T-helper 9 cell (primary cell): ENCODE data around the gene EPB41L4B.
"Not testable (repeated sequence)": the region's sequence is repeated elsewhere in the genome, so short reads cannot be mapped to it uniquely, and the experiment has no call there.

Experiments
- DNase-seq: peaks from one replicate; pipeline ENCODE4 v3.0.0-alpha.2; 2020
- total RNA-seq, 2 donors: gene quantifications; one replicate each; lab custom pipeline; 2026; lab: John Stamatoyannopoulos, UW

EPB41L4B gene
- total RNA-seq, result 0 to 0.07 reads per million in 2 donors

DNA sequence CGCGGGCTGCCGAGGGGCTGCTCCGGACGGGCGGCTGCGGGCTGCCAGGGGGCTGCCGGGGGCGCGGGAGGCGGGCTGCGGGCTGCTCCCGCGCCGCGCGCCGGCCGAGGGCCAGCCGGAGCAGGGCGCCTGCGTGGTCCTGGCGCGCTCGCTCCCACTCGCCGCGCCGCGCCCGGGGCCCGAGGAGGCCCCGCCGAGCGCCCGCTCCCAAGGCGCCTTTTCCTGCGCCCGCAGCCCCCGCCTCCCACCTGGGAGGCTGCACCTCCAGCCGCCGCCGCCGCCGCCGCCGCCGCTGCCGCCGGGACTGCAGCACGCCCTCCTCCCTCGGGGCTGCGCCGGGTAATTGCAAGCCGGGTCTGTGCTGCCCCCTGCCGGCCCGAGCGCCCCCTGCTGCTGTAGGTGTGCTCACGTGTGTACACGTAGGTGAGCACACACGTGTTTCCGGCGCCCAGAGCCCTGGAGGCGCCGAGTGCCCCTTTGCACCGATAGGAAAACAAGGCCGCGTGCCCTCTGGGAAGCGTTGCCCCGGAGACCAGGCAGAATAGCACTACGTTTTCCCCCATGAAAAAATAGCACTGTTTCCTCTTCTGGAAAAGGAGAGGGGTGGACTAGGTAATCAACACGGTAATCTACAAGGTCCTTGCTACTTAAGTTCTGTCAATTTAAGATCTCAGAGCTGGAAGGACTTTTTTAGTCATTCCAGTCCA lies at the start of gene EPB41L4B:
EPB41L4B (minus strand) TSS at position 318 of the 707 bp plus-strand sequence. CDS start 613 bp downstream, outside the sequence.
- DNase-seq, result peak; percentile 70

DNA sequence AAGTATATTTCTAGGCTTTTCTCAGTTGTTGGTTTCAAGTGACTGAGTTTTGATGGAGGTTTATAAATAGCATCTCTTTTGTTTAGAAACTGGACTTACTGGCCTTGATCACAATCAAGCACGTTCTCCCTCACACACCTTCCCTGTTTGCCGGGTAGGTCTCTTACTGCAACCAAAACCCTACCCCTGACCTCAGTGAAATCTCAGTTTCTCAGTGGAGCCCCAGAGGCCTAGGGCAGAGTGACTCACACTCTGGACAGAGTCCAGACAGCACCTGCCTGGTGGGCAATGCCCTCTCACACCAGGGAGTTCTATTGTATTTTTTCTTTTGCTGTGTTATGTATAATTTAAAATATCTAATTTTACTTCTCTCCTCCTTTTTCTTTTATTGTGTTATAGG lies 48.4 kb upstream of the EPB41L4B start:
- no peak for DNase-seq

DNA sequence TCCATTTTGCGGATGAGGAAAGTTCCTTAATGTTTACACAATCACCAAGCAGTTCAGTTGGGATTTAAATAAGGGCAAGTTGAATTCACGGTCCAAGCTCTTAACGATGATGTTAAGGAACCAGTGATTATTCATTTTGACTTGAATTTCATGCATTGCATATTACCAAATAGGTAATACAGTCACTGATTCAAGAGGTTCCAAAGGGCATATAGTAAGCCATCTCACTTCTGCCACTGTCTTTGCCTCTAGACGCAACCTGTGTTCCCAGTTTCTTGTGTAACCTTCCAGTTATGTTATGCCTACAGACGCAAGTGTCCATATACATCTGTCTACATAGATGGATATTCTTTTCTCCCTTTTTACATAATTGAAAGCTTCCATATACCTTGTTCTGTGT lies 39.9 kb upstream of the EPB41L4B start:
- no peak for DNase-seq

DNA sequence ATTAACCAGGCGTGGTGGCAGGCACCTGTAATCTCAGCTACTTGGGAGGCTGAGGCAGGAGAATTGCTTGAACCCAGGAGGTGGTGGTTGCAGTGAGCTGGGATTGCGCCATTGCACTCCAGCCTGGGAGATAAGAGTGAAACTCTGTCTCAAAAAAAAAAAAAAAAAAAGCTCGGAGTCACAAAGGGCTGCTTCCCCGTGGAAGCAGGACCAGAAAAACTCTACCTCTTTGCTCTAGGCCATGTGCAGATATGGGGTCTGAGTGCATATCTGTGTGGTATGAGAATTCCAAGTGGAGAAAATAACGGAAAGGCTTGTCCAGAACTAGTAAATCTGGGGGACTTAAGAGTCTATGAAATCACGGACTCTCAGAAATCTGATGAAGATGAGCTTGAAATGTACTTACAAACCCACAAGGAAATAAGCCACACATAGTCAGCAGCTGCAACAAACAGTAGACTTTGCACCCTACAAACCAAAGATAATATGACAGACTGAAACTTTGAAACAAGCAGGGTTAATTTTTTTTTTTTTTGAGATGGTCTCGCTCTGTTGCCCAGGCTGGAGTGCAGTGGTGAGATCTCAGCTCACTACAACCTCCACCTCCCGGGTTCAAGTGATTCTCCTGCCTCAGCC lies 38.2 kb upstream of the EPB41L4B start:
- DNase-seq, result not testable (repeated sequence)

DNA sequence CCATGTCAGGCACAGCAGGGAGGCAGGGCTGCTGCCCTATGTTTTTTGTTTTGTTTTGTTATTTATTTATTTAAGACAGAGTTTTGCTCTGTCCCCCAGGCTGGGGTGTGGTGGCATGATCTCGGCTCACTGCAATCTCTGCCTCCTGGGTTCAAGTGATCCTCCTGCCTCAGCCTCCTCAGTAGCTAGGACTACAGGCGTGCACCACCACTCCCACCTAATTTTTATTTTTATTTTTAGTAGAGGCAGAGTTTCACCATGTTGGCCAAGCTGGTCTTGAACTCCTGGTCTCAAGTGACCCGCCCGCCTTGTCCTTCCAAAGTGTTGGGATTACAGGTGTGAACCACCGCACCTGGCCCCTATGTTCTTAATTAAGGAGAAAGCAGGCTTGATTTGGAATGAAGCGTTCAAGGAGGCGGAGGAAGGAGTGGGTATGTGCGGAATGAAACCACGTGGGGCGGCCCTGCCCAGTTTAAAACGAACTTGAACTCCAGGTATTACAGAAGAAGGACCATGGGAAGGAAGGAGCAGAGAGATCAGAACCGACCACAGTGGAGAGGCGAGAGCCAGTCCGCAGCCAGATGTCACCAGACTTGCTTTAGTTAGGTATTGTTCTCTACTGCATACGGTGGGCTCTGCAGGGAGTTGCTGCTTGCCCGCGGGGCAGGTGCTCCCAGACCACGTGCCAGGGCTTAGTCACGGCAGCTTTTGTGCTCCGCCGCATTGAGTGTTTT lies 34.9 kb upstream of the EPB41L4B start:
- no peak for DNase-seq

DNA sequence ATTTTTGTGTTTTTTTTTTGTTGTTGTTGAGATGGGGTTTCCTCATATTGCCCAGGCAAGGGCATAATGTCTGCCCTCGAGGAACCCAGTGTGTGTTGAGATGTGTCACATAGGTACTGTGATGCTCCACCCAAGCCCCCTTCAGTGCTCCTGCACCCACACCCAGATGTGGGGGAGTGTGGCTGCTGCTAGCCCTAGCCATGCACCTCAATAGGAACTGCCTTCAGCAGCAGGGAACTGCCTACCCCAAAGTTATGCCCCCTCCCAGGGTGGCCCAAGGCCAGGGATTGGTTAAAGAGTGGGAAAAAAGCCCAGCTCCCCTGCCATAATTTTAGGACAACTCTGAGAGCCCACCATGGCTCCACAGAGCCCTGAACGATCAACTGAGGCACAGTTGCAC lies 33.3 kb upstream of the EPB41L4B start:
- no peak for DNase-seq

DNA sequence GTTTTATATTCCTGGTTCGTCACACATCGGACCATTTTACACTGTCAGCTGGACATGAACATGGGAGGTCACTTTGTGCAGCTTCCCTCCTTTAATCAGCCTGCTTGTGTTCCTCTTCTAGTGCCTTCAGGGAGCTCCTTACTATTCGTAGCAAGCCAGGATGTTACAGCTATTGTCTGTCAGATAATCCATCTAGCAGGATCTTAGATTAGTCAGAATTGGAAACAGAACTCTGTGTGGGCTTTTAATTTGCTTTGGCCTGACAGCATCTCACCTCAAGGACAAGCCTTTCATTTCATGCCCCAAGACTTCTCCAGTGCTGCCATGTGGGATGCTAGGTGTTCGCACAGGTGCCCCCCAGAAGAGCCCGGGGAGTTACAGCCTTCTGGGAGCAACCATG lies 30.2 kb upstream of the EPB41L4B start:
- DNase-seq, result no peak

DNA sequence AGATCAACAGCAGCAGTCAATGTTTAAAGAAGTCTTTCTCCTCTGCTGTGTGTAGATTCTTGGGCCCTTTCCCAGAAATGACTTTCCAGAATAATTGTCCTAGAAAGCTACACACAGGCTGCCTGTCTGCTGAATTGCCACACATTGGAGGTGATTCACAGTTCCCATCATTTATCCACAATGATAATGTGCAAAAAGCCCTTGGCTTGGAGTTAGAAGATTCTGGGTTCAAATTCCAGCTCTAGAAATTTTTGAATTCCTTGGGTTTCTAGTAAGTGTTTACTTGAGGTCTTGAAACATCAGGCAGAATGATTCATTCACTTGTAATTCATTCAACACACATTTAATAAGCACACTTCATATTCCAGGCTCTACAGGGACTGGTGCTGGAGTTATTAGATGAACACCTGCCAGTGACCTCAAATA lies 28.6 kb upstream of the EPB41L4B start:
- no peak for DNase-seq

DNA sequence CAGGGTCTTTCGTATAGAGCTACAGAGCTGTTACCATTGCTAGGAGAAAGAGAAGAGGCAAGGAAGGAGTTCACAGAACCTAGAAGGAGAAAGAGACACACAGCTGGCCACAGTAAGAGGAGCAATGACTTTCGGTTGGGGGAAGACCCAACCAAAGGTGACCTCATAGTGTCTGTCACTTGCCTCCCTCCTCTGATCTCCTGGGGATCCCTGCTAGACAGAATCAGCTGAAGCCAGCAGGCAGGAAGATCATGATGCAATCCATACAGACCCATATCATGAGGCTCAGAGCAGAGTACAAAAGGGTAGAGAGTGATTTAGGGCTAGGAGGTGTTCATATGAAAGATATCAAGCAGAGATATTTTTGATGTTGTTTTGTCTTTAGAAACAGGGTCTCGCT lies 26.0 kb upstream of the EPB41L4B start:
- no peak for DNase-seq

DNA sequence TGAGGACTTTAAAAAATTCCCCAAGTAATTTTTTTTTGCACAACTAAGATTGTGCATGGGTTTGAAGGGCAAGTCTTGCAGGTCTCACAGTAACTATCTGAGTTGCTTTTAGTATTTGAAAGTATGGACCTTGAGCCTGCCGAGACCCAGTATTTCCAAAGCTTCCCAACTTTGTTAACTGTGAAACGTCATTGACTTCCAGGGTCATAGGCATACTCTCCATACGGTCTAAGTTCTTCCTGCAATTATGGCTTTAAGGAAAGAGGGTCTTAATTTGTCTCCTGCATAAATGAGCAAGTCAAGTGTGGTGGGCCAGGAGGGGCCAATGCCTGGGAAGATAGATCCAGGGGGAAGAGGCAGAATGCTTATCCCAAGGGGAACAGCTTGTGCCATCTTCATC lies 24.0 kb upstream of the EPB41L4B start:
- DNase-seq, result no peak

DNA sequence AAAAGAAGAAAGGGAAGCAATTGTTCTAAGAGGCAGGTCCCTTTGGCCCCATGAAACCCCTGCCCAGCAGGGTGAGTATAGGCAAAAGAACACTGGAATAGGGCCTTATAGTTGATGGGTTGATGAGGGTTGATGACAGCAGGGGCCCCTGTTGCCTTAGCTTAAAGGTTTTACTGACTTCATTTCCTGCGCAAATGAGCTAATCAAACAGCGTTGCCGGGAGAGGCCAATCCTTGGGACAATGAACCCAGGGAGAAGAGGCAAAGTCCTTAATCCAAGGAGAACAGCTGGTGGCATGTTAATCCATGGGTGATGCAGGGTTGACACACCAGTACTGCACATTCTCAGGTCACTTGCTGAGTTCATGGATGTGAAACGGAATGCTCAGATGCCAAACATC lies 22.0 kb upstream of the EPB41L4B start:
- DNase-seq, result no peak

DNA sequence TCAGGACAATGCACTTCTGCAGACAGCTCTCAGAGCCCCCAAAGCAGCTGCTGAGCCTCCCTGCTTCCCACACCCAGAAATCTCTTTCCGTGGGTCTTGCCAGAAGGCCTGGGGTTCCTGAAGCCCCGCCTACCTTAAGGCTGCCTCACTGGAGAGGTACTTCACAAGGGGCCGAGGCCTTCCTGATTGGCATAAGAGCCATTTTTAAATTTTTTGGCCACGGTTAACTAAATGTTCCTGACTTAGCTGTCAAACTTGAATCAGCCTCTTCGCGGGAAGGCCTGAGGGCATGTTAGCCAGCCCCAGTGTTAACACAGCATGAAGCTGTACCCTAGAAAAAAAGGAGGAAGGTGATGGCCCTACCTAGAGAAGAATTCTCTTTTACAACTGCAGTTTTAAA lies 20.7 kb upstream of the EPB41L4B start:
- DNase-seq, result no peak

DNA sequence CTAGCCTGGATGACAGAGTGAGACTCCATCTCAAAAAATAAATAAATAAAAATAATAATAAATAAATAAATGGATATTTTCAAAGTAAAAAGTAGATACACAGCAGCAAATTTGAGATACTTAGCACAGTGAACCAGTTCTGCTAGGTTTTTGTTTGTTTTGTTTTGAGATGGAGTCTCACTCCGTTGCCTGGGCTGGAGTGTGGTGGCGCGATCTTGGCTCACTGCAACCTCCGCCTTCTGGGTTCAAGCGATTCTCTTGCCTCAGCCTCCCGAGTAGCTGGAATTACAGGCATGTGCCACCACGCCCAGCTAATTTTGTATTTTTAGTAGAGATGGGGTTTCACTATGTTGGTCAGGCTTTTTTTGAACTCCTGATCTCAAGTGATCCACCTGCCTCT lies 20.1 kb upstream of the EPB41L4B start:
- not testable (repeated sequence) for DNase-seq

DNA sequence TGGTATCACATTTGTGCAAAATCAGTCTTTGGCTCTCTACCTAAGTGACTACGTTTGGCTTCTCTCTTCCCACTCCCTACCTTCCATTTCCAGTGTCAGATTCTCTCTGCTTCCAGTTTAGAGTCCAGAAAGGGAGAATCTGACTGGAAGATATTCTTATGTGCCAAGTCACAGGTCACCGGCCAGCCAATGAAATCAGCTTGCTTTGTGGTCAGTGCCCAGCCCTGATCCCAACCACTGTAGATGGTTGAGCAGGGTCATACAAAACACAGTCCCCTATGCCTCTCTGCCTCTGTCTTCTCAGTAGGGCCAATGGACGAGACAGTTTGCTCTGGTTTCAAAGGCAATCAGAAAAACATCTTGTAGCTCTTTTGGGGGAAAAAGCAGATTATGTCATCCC lies 15.6 kb upstream of the EPB41L4B start:
- no peak for DNase-seq

DNA sequence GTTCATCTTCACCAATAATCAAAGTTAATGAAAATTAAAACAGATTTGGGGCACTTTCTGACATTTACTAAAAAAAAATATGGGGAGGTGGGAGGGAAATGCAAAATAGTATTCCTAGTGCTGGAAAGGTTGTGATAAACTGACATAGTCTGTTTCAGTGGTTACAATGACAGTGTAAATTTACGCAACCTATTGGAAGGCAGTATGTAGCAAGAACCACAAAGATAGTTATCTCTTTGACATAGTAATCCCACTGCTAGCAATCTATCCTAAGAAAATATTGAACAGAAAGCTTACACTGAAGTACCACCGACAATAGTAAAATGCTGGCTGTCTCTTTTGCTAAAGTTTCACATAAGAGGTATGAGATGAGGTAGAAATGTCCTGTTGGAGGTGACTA lies 15.1 kb upstream of the EPB41L4B start:
- DNase-seq, result no peak

DNA sequence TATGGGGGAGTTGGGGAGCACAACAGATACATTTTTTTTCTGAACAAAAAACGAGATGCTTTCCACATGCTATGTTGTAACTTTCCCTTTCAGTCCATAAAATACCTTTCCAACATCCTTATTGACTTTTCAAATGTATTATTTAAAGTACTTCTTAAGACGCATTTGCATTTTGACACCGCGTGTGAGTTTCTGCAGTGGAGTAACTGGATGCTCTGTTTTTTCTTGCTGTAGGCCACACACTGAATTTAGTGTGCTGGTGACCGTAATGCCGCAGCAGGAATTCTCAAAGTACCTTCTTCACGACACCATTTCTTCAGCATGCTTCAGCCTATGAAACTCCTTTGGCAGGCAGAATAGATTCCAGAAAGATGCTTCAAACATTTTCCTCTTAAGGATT lies 14.3 kb upstream of the EPB41L4B start:
- DNase-seq, result no peak

DNA sequence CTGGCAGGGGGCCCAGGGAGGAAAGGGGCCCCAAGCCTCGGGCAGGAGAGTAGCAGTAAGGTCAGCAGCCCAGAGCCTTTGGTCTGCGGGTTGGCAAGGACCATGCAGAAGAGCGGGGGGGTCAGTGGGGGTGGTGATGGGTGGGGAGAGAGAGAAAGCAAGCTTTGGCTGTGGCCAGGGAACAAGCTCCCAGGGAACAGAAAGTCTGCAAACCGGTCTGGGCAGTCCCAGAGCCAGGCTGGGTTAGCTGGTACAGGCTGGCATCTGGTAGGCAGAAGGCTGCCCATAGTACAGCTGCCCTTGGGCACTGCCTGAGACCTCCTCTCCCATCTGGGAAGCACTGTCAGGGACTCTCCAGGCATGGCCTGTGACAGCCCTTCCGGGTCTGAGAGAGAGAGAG lies 10.5 kb upstream of the EPB41L4B start:
- no peak for DNase-seq

DNA sequence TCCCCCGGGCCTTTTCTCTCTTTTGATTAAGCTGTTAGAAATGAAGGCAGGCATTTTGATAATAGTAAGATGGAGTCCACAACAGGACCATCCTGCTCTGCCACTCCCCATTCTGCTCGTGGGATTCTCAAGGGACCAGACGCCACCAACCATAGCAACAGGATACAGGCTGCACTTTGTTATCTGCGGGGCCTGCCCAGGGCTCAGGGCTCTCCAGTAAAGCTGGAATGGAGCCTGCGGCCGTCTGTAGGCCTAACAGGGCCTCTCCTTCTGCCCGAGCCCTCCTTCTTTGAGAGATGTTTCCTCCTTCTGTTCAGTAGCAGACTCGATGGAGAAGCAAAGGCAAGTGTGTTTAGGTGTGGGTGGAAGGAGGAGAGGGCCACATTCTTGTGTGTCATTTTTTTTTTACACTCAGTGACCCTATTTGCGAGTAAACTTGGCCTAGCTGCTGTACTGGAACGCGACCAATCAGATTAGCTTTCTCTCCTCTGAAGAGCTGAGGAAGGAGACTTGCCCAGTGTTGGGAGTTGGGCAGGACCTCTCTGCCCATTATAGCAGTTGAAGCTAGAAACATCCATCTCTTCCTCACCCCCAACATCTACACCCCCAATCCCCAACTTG lies 8.9 kb upstream of the EPB41L4B start:
- DNase-seq, result no peak

DNA sequence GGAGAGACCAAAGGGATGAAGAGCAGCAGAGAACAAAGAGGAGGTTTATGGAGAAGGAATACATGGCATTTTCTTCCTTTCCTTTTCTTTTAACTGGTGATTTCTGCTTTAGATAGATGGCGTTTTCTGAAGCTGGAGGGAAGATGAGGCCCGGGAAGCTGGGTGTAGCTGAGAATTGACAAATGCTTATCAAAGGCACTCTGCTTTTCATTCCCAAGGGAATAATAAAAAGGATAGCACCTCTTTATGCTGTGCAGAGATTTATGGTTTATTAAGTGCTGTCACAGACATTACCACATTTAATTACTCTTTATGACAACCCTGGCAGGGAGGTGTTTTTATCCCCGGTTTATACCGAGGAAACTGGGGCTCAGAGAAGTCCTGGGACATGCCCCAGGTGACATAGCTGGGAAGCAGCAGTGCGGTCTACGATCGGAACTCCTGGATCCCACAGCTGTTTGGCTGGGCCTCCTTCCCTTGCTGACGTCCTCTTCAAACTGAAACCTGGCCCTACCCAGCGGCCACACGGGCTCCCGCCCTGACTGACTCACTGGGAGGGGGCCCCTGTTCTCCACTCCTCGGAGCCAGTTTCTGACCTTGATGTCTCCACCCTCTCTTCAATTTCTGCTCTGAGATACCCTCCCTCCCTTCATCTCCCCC lies 8.2 kb upstream of the EPB41L4B start:
- DNase-seq, result no peak

DNA sequence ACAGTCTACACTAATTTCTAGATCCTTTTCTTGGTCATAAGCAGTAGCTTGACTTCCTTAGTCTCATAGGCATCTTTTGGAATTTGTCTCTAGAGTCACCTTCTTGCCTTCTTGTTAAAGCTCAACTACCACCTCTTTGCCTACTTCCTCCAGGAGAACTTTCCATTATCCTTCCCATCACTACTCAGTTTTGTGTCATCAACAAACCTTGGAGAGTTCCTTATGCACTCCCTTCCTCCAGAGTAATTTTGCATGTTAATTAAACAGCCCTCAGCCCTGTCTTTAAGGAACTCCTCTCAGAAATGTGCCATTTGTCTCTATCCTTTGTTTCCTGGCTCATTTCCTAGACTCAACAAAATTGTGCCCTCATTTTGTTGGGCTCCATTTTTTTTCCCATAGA lies 4.2 kb upstream of the EPB41L4B start:
- no peak for DNase-seq

DNA sequence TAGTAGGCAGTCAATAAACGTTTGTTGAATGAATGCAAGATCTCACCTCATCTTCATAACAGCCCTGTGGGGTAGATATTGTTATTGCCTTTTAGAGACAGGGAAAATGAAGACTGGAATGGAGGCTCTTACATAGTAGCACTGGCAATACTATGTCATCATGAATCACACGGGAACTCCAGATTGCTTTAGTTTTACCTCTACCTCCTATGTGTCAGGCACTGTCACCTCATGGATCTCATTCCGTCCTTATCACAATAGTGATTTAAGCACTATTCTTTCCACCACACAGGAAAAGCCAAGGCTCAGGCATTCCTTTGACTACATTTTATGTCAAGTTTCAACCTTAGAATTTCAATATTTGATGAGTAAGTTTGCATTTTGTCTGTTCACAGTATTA lies 2.9 kb upstream of the EPB41L4B start:
- DNase-seq, result no peak

DNA sequence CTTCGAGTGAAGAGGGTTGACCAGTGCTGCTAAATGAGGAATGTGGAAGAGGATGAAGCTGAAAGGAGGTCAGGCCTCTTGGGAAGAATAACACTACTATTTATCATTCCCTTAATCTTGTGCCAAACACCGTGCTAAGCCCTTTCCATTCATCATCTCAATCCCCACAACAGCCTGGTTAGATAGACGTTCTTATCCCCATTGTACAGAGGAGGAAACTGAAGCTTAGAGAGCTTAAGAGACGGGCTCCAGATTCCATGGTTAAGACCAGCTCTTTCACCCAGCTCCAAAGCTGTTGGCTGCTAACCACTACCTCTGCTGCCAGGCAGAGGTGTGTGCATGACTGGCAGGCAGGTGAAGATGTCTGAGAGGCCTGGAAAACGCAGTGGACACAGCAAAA lies 868 bp upstream of the EPB41L4B start:
- DNase-seq, result no peak

DNA sequence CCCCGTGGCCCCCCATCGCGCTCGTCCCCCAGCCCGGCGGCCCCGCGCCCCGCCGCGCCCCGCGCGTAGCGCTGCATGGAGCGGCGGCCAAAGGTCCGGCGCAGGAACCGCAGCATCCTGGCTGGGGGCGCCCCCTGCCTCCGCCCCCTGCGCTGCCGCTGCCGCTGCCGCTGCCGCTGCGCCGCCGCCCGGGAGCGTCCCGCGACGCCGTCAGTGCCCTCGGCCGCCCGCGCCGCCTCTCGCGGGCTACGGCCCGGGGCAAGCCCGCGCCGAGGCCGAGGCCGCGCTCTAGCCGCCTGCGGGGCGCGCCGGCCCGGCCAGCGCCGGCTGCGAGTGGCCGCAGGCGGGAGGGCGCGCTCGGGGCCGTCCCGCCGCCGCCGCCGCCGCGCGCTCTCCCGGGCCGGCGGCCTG lies 523 bp downstream of the EPB41L4B start:
- no peak for DNase-seq
